Stomach (tissue), 4 donors: ENCODE results near the gene RAB3GAP1.

Experiments
- CTCF ChIP-seq, 7 experiments: fragments of 450-650 bp in 4 of 7; fragments of 200-600 bp in 3 of 7; sonication (generic) in 3 of 7; IDR thresholded peaks; one replicate each; pipeline ENCODE4 v1.5.1; 2016 to 2019; ENCODE audit warnings: antibody characterized with exemption in 7 of 7, control low read depth in 2 of 7, mild to moderate bottlenecking in 1 of 7
- EP300 ChIP-seq: sonication (generic); formaldehyde crosslinking; IDR thresholded peaks from one replicate; pipeline ENCODE4 v1.6.1; 2017; ENCODE audit warnings: antibody characterized with exemption
- POLR2A ChIP-seq, 4 donors: fragments of 450-650 bp; IDR thresholded peaks; one replicate each; pipeline ENCODE4 v1.6.1; 2016; ENCODE audit warnings: antibody characterized with exemption in 4 of 4, control low read depth in 2 of 4, mild to moderate bottlenecking in 1 of 4, moderate library complexity in 1 of 4

DNA sequence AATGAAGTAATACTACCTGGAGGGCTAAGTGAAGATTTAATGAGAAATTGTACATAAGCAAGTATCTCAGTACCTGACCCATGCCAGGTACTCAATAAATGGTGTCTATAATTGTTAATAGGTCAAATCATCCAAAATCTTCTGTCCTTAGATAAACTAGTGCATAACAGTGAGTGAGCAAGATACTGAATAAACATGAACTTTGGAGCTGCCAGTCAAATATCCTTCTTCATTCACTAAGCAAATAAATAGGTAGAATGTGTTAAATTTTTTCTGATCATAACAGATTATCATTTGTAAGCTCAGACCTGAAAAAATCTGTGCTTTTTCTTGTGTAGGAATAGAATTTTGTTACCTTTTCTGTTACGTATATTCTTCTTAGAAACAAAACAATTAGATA is 39.6 kb downstream of the RAB3GAP1 start:
- TF ChIP-seq CTCF (IDR thresholded peaks at IDR 0.05) (no peak), POLR2A (IDR thresholded peaks at IDR 0.05) (no peak), EP300 (no peak)
